Measurements from ENCODE around the gene SPZ1.
"Not testable (repeated sequence)": the region's sequence is repeated elsewhere in the genome, so short reads cannot be mapped to it uniquely, and the experiment has no call there.

The SPZ1 gene

GRCh38 chr5:80319702-80320101 lies at the start of gene SPZ1:
Gene SPZ1 (plus strand): TSS chr5:80320002. CDS start chr5:80320216, 214 bp downstream.
- DNase-seq (ENCODE audit: low read depth in 2 of 2): no peak

- DNase-seq (ENCODE audit: low read depth in 2 of 2): not testable (repeated sequence)
Measured at GRCh38 chr5:80270543-80270942, 49.3 kb upstream of the SPZ1 start.

GRCh38 chr5:80275347-80275746 lies 44.5 kb upstream of the SPZ1 start:
- DNase-seq (ENCODE audit: low read depth in 2 of 2): no peak

GRCh38 chr5:80276186-80276585 lies 43.6 kb upstream of the SPZ1 start:
- DNase-seq (ENCODE audit: low read depth in 2 of 2): no peak

GRCh38 chr5:80277191-80277590 lies 42.6 kb upstream of the SPZ1 start:
- DNase-seq (ENCODE audit: low read depth in 2 of 2): no peak

GRCh38 chr5:80282054-80282453 lies 37.7 kb upstream of the SPZ1 start:
- no peak for DNase-seq (ENCODE audit: low read depth in 2 of 2)

- DNase-seq (ENCODE audit: low read depth in 2 of 2): no peak
Measured at GRCh38 chr5:80283360-80283759, 36.4 kb upstream of the SPZ1 start.

GRCh38 chr5:80284720-80285119 lies 35.1 kb upstream of the SPZ1 start:
- DNase-seq (ENCODE audit: low read depth in 2 of 2): no peak

- no peak for DNase-seq (ENCODE audit: low read depth in 2 of 2)
Measured at GRCh38 chr5:80288177-80288576, 31.6 kb upstream of the SPZ1 start.

GRCh38 chr5:80289320-80289719 lies 30.5 kb upstream of the SPZ1 start:
- DNase-seq (ENCODE audit: low read depth in 2 of 2): no peak

- no peak for DNase-seq (ENCODE audit: low read depth in 2 of 2)
Measured at GRCh38 chr5:80291761-80292160, 28.0 kb upstream of the SPZ1 start.

GRCh38 chr5:80296121-80296520 lies 23.7 kb upstream of the SPZ1 start:
- DNase-seq (ENCODE audit: low read depth in 2 of 2): no peak

- no peak for DNase-seq (ENCODE audit: low read depth in 2 of 2)
Measured at GRCh38 chr5:80299601-80300000, 20.2 kb upstream of the SPZ1 start.

GRCh38 chr5:80300125-80300524 lies 19.7 kb upstream of the SPZ1 start:
- no peak for DNase-seq (ENCODE audit: low read depth in 2 of 2)

GRCh38 chr5:80300796-80301195 lies 19.0 kb upstream of the SPZ1 start:
- DNase-seq (ENCODE audit: low read depth in 2 of 2): not testable (repeated sequence)

GRCh38 chr5:80301342-80301741 lies 18.5 kb upstream of the SPZ1 start:
- DNase-seq (ENCODE audit: low read depth in 2 of 2): not testable (repeated sequence)

GRCh38 chr5:80302636-80303035 lies 17.2 kb upstream of the SPZ1 start:
- no peak for DNase-seq (ENCODE audit: low read depth in 2 of 2)

- DNase-seq (ENCODE audit: low read depth in 2 of 2): no peak
Measured at GRCh38 chr5:80308526-80308925, 11.3 kb upstream of the SPZ1 start.

- no peak for DNase-seq (ENCODE audit: low read depth in 2 of 2)
Measured at GRCh38 chr5:80309871-80310665, 9.7 kb upstream of the SPZ1 start.

- no peak for DNase-seq (ENCODE audit: low read depth in 2 of 2)
Measured at GRCh38 chr5:80315244-80315643, 4.6 kb upstream of the SPZ1 start.

- DNase-seq (ENCODE audit: low read depth in 2 of 2): peak; percentile 5
Measured at GRCh38 chr5:80318212-80318611, 1.6 kb upstream of the SPZ1 start.

GRCh38 chr5:80324912-80325311 lies 5.1 kb downstream of the SPZ1 start:
- DNase-seq (ENCODE audit: low read depth in 2 of 2): no peak

- no peak for DNase-seq (ENCODE audit: low read depth in 2 of 2)
Measured at GRCh38 chr5:80326468-80326867, 6.7 kb downstream of the SPZ1 start.

GRCh38 chr5:80337379-80337778 lies 17.6 kb downstream of the SPZ1 start:
- no peak for DNase-seq (ENCODE audit: low read depth in 2 of 2)
